ENCODE results near the gene MCM9.

DNA sequence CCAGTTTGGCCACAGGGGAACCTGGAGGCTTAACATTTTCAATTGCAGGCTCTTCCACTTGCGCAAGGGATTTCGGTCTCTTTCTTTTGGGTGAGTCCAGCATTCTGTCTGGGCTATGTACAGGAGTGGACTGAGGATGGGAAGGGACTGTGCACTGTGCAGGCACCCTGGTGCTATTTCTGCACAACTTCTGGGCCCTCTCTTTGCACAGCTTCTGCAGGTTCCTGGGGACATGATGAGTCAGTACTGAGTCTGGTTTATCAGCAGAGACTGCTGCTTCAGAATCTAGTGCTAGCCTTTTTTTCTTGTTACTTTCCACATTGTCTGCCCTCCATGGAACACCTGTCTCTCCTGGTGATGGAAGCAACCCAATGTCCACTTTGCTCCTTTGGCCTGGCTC lies 119.5 kb downstream of the MCM9 start:
- TF ChIP-seq, protein P1, sequence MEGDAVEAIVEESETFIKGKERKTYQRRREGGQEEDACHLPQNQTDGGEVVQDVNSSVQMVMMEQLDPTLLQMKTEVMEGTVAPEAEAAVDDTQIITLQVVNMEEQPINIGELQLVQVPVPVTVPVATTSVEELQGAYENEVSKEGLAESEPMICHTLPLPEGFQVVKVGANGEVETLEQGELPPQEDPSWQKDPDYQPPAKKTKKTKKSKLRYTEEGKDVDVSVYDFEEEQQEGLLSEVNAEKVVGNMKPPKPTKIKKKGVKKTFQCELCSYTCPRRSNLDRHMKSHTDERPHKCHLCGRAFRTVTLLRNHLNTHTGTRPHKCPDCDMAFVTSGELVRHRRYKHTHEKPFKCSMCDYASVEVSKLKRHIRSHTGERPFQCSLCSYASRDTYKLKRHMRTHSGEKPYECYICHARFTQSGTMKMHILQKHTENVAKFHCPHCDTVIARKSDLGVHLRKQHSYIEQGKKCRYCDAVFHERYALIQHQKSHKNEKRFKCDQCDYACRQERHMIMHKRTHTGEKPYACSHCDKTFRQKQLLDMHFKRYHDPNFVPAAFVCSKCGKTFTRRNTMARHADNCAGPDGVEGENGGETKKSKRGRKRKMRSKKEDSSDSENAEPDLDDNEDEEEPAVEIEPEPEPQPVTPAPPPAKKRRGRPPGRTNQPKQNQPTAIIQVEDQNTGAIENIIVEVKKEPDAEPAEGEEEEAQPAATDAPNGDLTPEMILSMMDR (IDR thresholded peaks at IDR 0.05; ENCODE audit: insufficient read depth, low read length): no peak
- TF ChIP-seq POLR2AphosphoS5 (IDR thresholded peaks at IDR 0.05; ENCODE audit: low read depth) (no peak), SPI1 (IDR thresholded peaks at IDR 0.05; ENCODE audit: borderline replicate concordance, low read depth) (no peak), GABPA (IDR thresholded peaks at IDR 0.05; ENCODE audit: low read depth) (no peak)
- TF ChIP-seq, protein P2, sequence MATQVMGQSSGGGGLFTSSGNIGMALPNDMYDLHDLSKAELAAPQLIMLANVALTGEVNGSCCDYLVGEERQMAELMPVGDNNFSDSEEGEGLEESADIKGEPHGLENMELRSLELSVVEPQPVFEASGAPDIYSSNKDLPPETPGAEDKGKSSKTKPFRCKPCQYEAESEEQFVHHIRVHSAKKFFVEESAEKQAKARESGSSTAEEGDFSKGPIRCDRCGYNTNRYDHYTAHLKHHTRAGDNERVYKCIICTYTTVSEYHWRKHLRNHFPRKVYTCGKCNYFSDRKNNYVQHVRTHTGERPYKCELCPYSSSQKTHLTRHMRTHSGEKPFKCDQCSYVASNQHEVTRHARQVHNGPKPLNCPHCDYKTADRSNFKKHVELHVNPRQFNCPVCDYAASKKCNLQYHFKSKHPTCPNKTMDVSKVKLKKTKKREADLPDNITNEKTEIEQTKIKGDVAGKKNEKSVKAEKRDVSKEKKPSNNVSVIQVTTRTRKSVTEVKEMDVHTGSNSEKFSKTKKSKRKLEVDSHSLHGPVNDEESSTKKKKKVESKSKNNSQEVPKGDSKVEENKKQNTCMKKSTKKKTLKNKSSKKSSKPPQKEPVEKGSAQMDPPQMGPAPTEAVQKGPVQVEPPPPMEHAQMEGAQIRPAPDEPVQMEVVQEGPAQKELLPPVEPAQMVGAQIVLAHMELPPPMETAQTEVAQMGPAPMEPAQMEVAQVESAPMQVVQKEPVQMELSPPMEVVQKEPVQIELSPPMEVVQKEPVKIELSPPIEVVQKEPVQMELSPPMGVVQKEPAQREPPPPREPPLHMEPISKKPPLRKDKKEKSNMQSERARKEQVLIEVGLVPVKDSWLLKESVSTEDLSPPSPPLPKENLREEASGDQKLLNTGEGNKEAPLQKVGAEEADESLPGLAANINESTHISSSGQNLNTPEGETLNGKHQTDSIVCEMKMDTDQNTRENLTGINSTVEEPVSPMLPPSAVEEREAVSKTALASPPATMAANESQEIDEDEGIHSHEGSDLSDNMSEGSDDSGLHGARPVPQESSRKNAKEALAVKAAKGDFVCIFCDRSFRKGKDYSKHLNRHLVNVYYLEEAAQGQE (IDR thresholded peaks at IDR 0.05; ENCODE audit: insufficient replicate concordance, low read depth): no peak
